Measurements from ENCODE around the gene SETD1B.
"Not testable (repeated sequence)": the region's sequence is repeated elsewhere in the genome, so short reads cannot be mapped to it uniquely, and the experiment has no call there.

SETD1B gene

DNA sequence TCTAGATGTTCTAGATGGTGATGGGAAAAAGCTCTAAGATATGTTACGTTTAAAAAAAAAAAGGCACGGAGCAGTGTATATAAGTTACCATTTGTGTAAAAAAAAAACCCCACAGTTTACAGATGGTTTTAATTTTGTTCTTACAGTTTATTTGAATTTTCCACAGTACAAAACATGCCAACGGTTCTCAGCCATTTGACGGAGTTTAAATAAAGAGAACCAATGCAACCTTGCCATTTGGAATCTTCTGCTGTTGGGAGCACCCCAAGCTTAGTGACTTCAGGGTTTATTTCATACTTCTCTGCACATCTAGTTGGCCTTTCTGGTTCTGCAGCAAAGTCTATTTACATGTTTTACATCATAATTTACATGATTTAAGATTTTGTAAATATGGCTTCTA is 62.5 kb downstream of the SETD1B start:
- DNase-seq: no peak
- H4K20me1 ChIP-seq (ENCODE audit: insufficient read depth, low read length): no peaks in the 10 kb centered on the region
- no peaks in the 10 kb centered on the region for H3K36me3 ChIP-seq (ENCODE audit: insufficient read depth, low read length)

DNA sequence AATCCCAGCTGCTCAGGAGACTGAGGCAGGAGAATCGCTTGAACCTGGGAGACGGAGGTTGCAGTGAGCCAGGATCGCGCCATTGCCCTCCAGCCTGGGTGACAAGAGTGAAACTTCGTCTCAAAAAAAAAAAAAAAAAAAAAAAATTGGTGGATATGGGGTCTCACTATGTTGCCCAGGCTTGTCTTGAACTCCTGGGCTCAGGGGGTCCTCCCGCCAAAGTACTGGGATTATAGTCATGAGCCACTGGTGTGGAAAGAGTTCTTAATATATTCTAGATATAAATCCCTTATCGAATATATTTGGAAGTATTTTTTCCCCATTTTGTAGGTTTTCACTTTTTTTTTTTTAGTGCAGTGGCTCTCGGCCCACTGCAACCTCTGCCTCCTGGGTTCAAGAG is 65.4 kb downstream of the SETD1B start:
- not testable (repeated sequence) for H2AFZ ChIP-seq (ENCODE audit: low read depth, low read length); H3K27ac ChIP-seq (ENCODE audit: low read length); H4K20me1 ChIP-seq (ENCODE audit: insufficient read depth, low read length); H3K79me2 ChIP-seq (ENCODE audit: insufficient read depth, low read length); ATAC-seq (ENCODE audit: insufficient read depth, low read depth); H3K4me1 ChIP-seq (ENCODE audit: insufficient read depth, low read length); H3K4me3 ChIP-seq (ENCODE audit: low read depth in 1 of 2, low read length in 2 of 2); H3K9me3 ChIP-seq (ENCODE audit: insufficient read depth, low read length, severe bottlenecking); H3K4me2 ChIP-seq (ENCODE audit: insufficient read depth, low read length); H3K36me3 ChIP-seq (ENCODE audit: insufficient read depth, low read length); H3K27me3 ChIP-seq (ENCODE audit: insufficient read depth, low read length, poor library complexity); H3K9ac ChIP-seq (ENCODE audit: low read depth, low read length); DNase-seq

More for the DNA sequence above, 62.5 kb downstream of the SETD1B start:
- Histone ChIP-seq H3K79me2 (ENCODE audit: insufficient read depth, low read length) (no peaks in the 10 kb centered on the region), H2AFZ (ENCODE audit: low read depth, low read length) (no peak overlapping the region; the same call in 1 of the 2 replicates), H3K4me3 (ENCODE audit: low read depth in 1 of 2, low read length in 2 of 2) (no peak overlapping the region), H3K9me3 (ENCODE audit: insufficient read depth, low read length, severe bottlenecking) (no peaks in the 10 kb centered on the region), H3K4me1 (ENCODE audit: insufficient read depth, low read length) (no peaks in the 10 kb centered on the region), H3K27me3 (ENCODE audit: insufficient read depth, low read length, poor library complexity) (no peaks in the 10 kb centered on the region), H3K9ac (ENCODE audit: low read depth, low read length) (no peak overlapping the region), H3K27ac (ENCODE audit: low read length) (no peak overlapping the region), H3K4me2 (ENCODE audit: insufficient read depth, low read length) (no peak overlapping the region)
- TF ChIP-seq, protein P1, sequence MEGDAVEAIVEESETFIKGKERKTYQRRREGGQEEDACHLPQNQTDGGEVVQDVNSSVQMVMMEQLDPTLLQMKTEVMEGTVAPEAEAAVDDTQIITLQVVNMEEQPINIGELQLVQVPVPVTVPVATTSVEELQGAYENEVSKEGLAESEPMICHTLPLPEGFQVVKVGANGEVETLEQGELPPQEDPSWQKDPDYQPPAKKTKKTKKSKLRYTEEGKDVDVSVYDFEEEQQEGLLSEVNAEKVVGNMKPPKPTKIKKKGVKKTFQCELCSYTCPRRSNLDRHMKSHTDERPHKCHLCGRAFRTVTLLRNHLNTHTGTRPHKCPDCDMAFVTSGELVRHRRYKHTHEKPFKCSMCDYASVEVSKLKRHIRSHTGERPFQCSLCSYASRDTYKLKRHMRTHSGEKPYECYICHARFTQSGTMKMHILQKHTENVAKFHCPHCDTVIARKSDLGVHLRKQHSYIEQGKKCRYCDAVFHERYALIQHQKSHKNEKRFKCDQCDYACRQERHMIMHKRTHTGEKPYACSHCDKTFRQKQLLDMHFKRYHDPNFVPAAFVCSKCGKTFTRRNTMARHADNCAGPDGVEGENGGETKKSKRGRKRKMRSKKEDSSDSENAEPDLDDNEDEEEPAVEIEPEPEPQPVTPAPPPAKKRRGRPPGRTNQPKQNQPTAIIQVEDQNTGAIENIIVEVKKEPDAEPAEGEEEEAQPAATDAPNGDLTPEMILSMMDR (IDR thresholded peaks at IDR 0.05; ENCODE audit: borderline replicate concordance, extremely low read depth, low read length, poor library complexity, severe bottlenecking): no peak
- TF ChIP-seq EZH2 (IDR thresholded peaks at IDR 0.05; ENCODE audit: borderline replicate concordance, low read depth, low read length, severe bottlenecking): no peak
- ATAC-seq (ENCODE audit: insufficient read depth, low read depth): no peak

DNA sequence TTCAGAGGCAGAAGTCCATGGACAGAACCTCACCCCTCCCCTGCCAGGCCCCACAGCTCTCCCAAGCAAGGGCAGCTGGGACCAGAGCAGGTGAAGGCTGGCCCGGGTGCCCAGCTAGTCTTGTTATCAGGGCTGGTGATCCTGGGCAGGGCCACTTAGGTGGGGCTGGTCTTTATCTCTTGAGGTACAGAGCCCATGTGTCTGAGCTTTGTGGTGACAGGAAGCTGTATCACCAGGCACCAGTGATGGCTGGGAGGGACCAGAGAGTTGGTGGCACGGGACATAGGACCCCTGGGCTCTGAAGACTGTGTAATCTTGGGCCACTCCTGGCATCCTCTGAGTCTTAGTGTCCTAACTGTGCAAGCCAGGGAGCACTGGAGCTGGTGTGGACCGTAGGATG is 67.7 kb downstream of the SETD1B start:
- no peak overlapping the region for H3K27ac ChIP-seq (ENCODE audit: low read length)
- no peak overlapping the region for H3K4me3 ChIP-seq (ENCODE audit: low read depth in 1 of 2, low read length in 2 of 2)
- ATAC-seq (ENCODE audit: insufficient read depth, low read depth): peak; percentile 47; the same call in 1 of the 3 replicates
- H3K9ac ChIP-seq (ENCODE audit: low read depth, low read length): no peak overlapping the region
- H3K79me2 ChIP-seq (ENCODE audit: insufficient read depth, low read length): no peaks in the 10 kb centered on the region
- DNase-seq: no peak
- no peaks in the 10 kb centered on the region for H3K36me3 ChIP-seq (ENCODE audit: insufficient read depth, low read length)
- H4K20me1 ChIP-seq (ENCODE audit: insufficient read depth, low read length): no peaks in the 10 kb centered on the region
- H3K27me3 ChIP-seq (ENCODE audit: insufficient read depth, low read length, poor library complexity): no peaks in the 10 kb centered on the region
- H3K4me2 ChIP-seq (ENCODE audit: insufficient read depth, low read length): no peak overlapping the region
- no peak for TF ChIP-seq EZH2 (IDR thresholded peaks at IDR 0.05; ENCODE audit: borderline replicate concordance, low read depth, low read length, severe bottlenecking)
- TF ChIP-seq, protein P1 (IDR thresholded peaks at IDR 0.05; ENCODE audit: borderline replicate concordance, extremely low read depth, low read length, poor library complexity, severe bottlenecking): no peak
- H3K4me1 ChIP-seq (ENCODE audit: insufficient read depth, low read length): no peaks in the 10 kb centered on the region
- no peak overlapping the region for H2AFZ ChIP-seq (ENCODE audit: low read depth, low read length)
- H3K9me3 ChIP-seq (ENCODE audit: insufficient read depth, low read length, severe bottlenecking): no peaks in the 10 kb centered on the region

DNA sequence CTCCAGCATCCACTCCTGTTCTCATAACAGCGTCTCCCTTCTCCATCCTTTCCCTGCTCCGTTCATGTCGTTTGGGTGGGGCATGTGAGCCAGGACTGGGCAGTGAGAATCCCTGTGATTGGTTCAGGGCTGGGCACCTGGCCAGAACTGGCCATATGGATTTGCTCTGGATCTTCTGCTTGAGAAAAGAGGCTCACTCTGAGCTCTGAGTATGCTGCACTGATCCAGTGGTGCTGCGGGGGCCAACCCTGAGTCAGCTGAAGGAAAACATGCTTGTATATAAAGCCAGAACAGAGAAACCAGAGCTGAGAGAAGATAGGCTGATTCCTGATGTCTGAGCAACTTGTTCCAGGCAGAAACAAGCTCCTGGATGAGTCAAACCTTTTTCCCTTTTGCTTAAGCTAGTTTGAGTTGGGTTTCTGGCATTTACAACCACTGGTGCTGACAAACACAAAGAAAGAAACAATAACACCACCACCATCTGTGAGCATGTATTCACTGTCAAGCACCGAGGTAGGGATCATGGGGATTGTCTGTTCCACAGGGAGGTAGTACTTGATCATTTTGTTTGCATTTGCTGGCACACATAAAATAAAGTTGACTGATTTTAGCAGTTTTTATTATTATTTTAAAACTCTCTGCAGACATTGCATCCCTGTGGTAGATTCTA is 68.9 kb downstream of the SETD1B start:
- H3K27ac ChIP-seq (ENCODE audit: low read length): no peak overlapping the region
- no peaks in the 10 kb centered on the region for H3K27me3 ChIP-seq (ENCODE audit: insufficient read depth, low read length, poor library complexity)
- TF ChIP-seq, protein P1 (IDR thresholded peaks at IDR 0.05; ENCODE audit: borderline replicate concordance, extremely low read depth, low read length, poor library complexity, severe bottlenecking): no peak
- TF ChIP-seq EZH2 (IDR thresholded peaks at IDR 0.05; ENCODE audit: borderline replicate concordance, low read depth, low read length, severe bottlenecking): no peak
- H2AFZ ChIP-seq (ENCODE audit: low read depth, low read length): no peak overlapping the region
- H3K9me3 ChIP-seq (ENCODE audit: insufficient read depth, low read length, severe bottlenecking): no peaks in the 10 kb centered on the region
- no peaks in the 10 kb centered on the region for H3K36me3 ChIP-seq (ENCODE audit: insufficient read depth, low read length)
- DNase-seq (no peak), ATAC-seq (ENCODE audit: insufficient read depth, low read depth) (no peak)
- no peaks in the 10 kb centered on the region for H4K20me1 ChIP-seq (ENCODE audit: insufficient read depth, low read length)
- H3K79me2 ChIP-seq (ENCODE audit: insufficient read depth, low read length): no peaks in the 10 kb centered on the region
- H3K4me3 ChIP-seq (ENCODE audit: low read depth in 1 of 2, low read length in 2 of 2): no peak overlapping the region
- no peak overlapping the region for H3K4me2 ChIP-seq (ENCODE audit: insufficient read depth, low read length)
- no peak overlapping the region for H3K9ac ChIP-seq (ENCODE audit: low read depth, low read length)
- H3K4me1 ChIP-seq (ENCODE audit: insufficient read depth, low read length): no peaks in the 10 kb centered on the region

Measured in DND-41 (cell line).